GM23338 (cell line): Measurements from ENCODE around the gene C1orf56. TPM values are rescaled to one million over a fixed set of nuclear protein-coding genes. Genes with fewer than 3 reads are reported as not detected.
A peak's percentile ranks its signal among the peaks of the same experiment; 100 is the strongest.

Source experiments
- ATAC-seq: fragments of 200-7000 bp; cut with Tn5 transposase; 3 replicates; pipeline ENCODE4 v1.9.1; 2020
- DNase-seq: peaks from one replicate; pipeline ENCODE4 v3.0.0-alpha.2; 2015; ENCODE audit warnings: low spot score
- H2AFZ ChIP-seq: fragments of 200-600 bp; sonication (generic); 2 replicates; pipeline ENCODE4 v1.8.0; 2016; ENCODE audit warnings: antibody characterized with exemption, mild to moderate bottlenecking, moderate library complexity
- H3F3A ChIP-seq: fragments of 200-600 bp; sonication (generic); replicated peaks from 2 replicates; pipeline ENCODE4 v1.8.0; 2017; ENCODE audit warnings: antibody characterized with exemption, mixed run types, low read depth
- H3K27ac ChIP-seq: fragments of 200-600 bp; sonication (generic); 2 replicates; pipeline ENCODE4 v1.6.1; 2016; ENCODE audit warnings: low read depth
- H3K27me3 ChIP-seq: fragments of 200-600 bp; sonication (generic); 2 replicates; pipeline ENCODE4 v1.8.0; 2016; ENCODE audit warnings: mild to moderate bottlenecking, mixed run types, moderate library complexity; ENCODE audit not compliant: insufficient read depth
- H3K36me3 ChIP-seq: fragments of 200-600 bp; sonication (generic); 2 replicates; pipeline ENCODE4 v1.8.0; 2016; ENCODE audit warnings: mild to moderate bottlenecking; ENCODE audit not compliant: insufficient read depth
- H3K4me1 ChIP-seq: fragments of 200-600 bp; sonication (generic); 2 replicates; pipeline ENCODE4 v1.8.0; 2016; ENCODE audit warnings: mild to moderate bottlenecking, moderate library complexity; ENCODE audit not compliant: insufficient read depth
- H3K4me2 ChIP-seq: fragments of 200-600 bp; sonication (generic); 2 replicates; pipeline ENCODE4 v1.7.1; 2017; ENCODE audit warnings: mixed run types
- H3K4me3 ChIP-seq: fragments of 200-600 bp; sonication (generic); 2 replicates; pipeline ENCODE4 v1.6.1; 2016; ENCODE audit warnings: mixed run types
- H3K79me2 ChIP-seq: fragments of 200-600 bp; sonication (generic); replicated peaks from 2 replicates; pipeline ENCODE4 v1.8.0; 2017; ENCODE audit warnings: mild to moderate bottlenecking; ENCODE audit not compliant: insufficient read depth
- H3K9me2 ChIP-seq: fragments of 200-600 bp; sonication (generic); 2 replicates; pipeline ENCODE4 v1.8.0; 2017; ENCODE audit not compliant: insufficient read depth
- H4K20me1 ChIP-seq: fragments of 200-600 bp; sonication (generic); replicated peaks from 2 replicates; pipeline ENCODE4 v1.8.0; 2017; ENCODE audit warnings: mild to moderate bottlenecking; ENCODE audit not compliant: insufficient read depth
- H3K27ac Mint-ChIP-seq: 2 replicates; pipeline ENCODE4 v1.8.0; 2020; ENCODE audit warnings: inconsistent platforms, mild to moderate bottlenecking, moderate library complexity, mixed read lengths
- H3K27me3 Mint-ChIP-seq: 3 replicates; pipeline ENCODE4 v1.8.0; 2022; ENCODE audit warnings: low read depth, mild to moderate bottlenecking, moderate library complexity, mixed read lengths, inconsistent platforms; ENCODE audit not compliant: insufficient read depth, poor library complexity
- H3K36me3 Mint-ChIP-seq: 3 replicates; pipeline ENCODE4 v1.8.0; 2021; ENCODE audit warnings: low read depth, mild to moderate bottlenecking, inconsistent platforms, moderate library complexity, mixed read lengths
- H3K4me1 Mint-ChIP-seq: 3 replicates; pipeline ENCODE4 v1.8.0; 2020; ENCODE audit warnings: mild to moderate bottlenecking, inconsistent platforms, mixed read lengths
- H3K4me3 Mint-ChIP-seq: 3 replicates; pipeline ENCODE4 v1.8.0; 2021; ENCODE audit warnings: moderate library complexity, mild to moderate bottlenecking, inconsistent platforms, mixed read lengths
- H3K9me3 Mint-ChIP-seq: 3 replicates; pipeline ENCODE4 v1.8.0; 2020; ENCODE audit warnings: moderate library complexity, mild to moderate bottlenecking, inconsistent platforms, mixed read lengths
- EZH2 ChIP-seq: fragments of 200-600 bp; sonication (generic); IDR thresholded peaks from one replicate; pipeline ENCODE4 v1.8.0; 2017; ENCODE audit warnings: antibody characterized with exemption, mild to moderate bottlenecking, low read depth; ENCODE audit not compliant: unreplicated experiment
- POLR2AphosphoS5 ChIP-seq: IDR thresholded peaks from 2 replicates; pipeline ENCODE4 v1.6.1; 2016; ENCODE audit warnings: antibody characterized with exemption, low read depth
- STAT1 ChIP-seq: IDR thresholded peaks from one replicate; pipeline ENCODE4 v1.6.1; 2016; ENCODE audit warnings: antibody characterized with exemption; ENCODE audit not compliant: unreplicated experiment
- ZNF331 ChIP-seq: fragments of 250-450 bp; sonication (Bioruptor Pico); IDR thresholded peaks from 2 replicates; pipeline ENCODE4 v1.5.0; 2020; ENCODE audit warnings: low read depth, mild to moderate bottlenecking, moderate library complexity
- polyA plus RNA-seq: library from polyadenylated mRNA; unstranded; fragments of >200 nt; fragmentation: Nextera tagmentation; extraction: Ambion mirVana; gene quantifications from 2 replicates; pipeline ENCODE4 v1.2.1, GENCODE V29; 2016
- total RNA-seq: library from RNA; depleted of rRNA; stranded (reverse); fragments of >200 nt; shearing (Covaris generic); gene quantifications from 2 replicates; pipeline ENCODE4 v1.2.3, GENCODE V29; 2014
- TF ChIP-seq, protein P1 (sequence below): IDR thresholded peaks from 2 replicates; pipeline ENCODE4 v1.6.1; 2016; ENCODE audit warnings: antibody characterized with exemption
- TF ChIP-seq, protein P2 (sequence below), 2 experiments: fragments of 200-600 bp in 1 of 2; sonication (generic) in 1 of 2; conservative IDR thresholded peaks; 2 replicates each; pipeline versions ENCODE4 v1.5.1 to v1.6.1; 2016 to 2017; ENCODE audit warnings: antibody characterized with exemption in 2 of 2, low read depth in 2 of 2, mild to moderate bottlenecking in 2 of 2, moderate library complexity in 1 of 2
- TF ChIP-seq, protein P3 (sequence below): IDR thresholded peaks from one replicate; pipeline ENCODE4 v1.6.1; 2018; ENCODE audit warnings: antibody characterized with exemption; ENCODE audit not compliant: unreplicated experiment
- TF ChIP-seq, protein P4 (sequence below): fragments of 250-450 bp; sonication (Bioruptor Pico); IDR thresholded peaks from 2 replicates; pipeline ENCODE4 v1.5.0; 2020; ENCODE audit warnings: mild to moderate bottlenecking, moderate library complexity

Gene C1orf56
- total and polyA plus RNA-seq, 2 experiments from 2014 or later = 3.9 to 27.8 TPM

DNA sequence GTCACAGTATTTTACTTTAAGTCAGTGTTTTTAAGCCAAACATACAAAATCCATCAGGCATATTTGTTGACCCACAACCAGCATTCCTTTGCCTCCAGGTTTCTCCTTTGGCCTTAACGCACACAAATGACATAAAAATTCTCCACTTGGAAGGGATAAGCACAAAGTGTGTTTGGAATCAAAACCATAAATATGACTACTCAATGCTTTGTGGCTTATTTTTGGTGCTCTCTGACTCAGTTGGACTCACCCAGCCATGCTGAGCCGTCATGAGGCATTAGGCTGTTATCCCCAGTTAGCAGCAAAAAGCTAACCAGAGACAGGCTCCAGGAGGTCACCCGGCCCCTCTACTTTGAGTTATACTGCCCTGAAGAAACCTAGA, 38.4 kb upstream of the C1orf56 start (continued):
- TF ChIP-seq STAT1 (no peak), EZH2 (no peak)
- TF ChIP-seq, protein P1, sequence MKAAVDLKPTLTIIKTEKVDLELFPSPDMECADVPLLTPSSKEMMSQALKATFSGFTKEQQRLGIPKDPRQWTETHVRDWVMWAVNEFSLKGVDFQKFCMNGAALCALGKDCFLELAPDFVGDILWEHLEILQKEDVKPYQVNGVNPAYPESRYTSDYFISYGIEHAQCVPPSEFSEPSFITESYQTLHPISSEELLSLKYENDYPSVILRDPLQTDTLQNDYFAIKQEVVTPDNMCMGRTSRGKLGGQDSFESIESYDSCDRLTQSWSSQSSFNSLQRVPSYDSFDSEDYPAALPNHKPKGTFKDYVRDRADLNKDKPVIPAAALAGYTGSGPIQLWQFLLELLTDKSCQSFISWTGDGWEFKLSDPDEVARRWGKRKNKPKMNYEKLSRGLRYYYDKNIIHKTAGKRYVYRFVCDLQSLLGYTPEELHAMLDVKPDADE = no peak
- TF ChIP-seq, protein P2, sequence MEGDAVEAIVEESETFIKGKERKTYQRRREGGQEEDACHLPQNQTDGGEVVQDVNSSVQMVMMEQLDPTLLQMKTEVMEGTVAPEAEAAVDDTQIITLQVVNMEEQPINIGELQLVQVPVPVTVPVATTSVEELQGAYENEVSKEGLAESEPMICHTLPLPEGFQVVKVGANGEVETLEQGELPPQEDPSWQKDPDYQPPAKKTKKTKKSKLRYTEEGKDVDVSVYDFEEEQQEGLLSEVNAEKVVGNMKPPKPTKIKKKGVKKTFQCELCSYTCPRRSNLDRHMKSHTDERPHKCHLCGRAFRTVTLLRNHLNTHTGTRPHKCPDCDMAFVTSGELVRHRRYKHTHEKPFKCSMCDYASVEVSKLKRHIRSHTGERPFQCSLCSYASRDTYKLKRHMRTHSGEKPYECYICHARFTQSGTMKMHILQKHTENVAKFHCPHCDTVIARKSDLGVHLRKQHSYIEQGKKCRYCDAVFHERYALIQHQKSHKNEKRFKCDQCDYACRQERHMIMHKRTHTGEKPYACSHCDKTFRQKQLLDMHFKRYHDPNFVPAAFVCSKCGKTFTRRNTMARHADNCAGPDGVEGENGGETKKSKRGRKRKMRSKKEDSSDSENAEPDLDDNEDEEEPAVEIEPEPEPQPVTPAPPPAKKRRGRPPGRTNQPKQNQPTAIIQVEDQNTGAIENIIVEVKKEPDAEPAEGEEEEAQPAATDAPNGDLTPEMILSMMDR (conservative IDR thresholded peaks at IDR 0.05; ENCODE audit: low read depth in 2 of 2) = no peak
- TF ChIP-seq, protein P3, sequence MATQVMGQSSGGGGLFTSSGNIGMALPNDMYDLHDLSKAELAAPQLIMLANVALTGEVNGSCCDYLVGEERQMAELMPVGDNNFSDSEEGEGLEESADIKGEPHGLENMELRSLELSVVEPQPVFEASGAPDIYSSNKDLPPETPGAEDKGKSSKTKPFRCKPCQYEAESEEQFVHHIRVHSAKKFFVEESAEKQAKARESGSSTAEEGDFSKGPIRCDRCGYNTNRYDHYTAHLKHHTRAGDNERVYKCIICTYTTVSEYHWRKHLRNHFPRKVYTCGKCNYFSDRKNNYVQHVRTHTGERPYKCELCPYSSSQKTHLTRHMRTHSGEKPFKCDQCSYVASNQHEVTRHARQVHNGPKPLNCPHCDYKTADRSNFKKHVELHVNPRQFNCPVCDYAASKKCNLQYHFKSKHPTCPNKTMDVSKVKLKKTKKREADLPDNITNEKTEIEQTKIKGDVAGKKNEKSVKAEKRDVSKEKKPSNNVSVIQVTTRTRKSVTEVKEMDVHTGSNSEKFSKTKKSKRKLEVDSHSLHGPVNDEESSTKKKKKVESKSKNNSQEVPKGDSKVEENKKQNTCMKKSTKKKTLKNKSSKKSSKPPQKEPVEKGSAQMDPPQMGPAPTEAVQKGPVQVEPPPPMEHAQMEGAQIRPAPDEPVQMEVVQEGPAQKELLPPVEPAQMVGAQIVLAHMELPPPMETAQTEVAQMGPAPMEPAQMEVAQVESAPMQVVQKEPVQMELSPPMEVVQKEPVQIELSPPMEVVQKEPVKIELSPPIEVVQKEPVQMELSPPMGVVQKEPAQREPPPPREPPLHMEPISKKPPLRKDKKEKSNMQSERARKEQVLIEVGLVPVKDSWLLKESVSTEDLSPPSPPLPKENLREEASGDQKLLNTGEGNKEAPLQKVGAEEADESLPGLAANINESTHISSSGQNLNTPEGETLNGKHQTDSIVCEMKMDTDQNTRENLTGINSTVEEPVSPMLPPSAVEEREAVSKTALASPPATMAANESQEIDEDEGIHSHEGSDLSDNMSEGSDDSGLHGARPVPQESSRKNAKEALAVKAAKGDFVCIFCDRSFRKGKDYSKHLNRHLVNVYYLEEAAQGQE = no peak

DNA sequence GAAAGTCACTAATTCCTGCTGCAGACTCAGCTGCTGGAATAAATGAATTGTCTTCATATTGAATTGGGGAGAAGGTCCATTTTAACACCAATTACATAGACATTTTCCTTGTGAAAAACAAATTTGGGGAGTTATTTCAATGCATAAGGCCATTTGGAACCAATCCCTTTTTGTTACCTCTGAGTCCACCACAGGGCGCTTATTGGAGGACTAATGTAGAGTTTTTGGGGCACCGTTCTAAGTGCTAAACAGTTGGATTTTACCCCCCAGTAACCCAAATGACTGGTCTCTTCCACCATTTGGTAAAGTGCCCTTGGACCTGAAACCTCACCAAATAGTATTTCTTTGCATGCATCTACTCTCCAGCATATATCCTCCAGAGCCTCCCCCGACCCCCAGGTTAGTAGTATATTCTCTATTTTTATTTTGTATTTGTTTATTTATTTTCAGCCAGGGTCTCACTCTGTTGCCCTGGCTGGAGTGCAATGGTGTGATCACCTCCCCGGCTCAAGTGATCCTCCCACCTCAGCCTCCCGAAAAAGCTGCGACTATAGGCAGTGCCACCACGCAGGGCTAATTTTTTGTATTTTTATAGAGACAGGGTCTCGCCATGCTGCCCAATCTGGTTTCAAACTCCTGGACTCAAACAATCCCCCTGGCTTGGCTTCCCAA, 37.7 kb upstream of the C1orf56 start:
- no peaks in the 10 kb centered on the region for H3K9me2 ChIP-seq
- Mint-ChIP-seq H3K27me3 (peaks cover 20% of the 10 kb centered on the region), H3K4me3 (peak overlapping the region; percentile 94), H3K9me3 (no peaks in the 10 kb centered on the region), H3K36me3 (no peaks in the 10 kb centered on the region; the same call in 2 of the 3 replicates), H3K4me1 (peaks cover 36% of the 10 kb centered on the region), H3K27ac (no peak overlapping the region)
- peak overlapping the region; percentile 80 for H3K4me2 ChIP-seq
- ATAC-seq = no peak
- no peak overlapping the region for H2AFZ ChIP-seq
- H3K79me2 ChIP-seq = peaks cover 15% of the 10 kb centered on the region
- H3K4me1 ChIP-seq = peaks cover 24% of the 10 kb centered on the region
- H3K27ac ChIP-seq = no peak overlapping the region
- no peaks in the 10 kb centered on the region for H3K36me3 ChIP-seq
- peaks cover 13% of the 10 kb centered on the region; the same call in 1 of the 2 replicates for H3F3A ChIP-seq
- H4K20me1 ChIP-seq = no peaks in the 10 kb centered on the region; the same call in 1 of the 2 replicates
- no peak for DNase-seq
- H3K4me3 ChIP-seq = peak overlapping the region; percentile 84
- H3K27me3 ChIP-seq = no peaks in the 10 kb centered on the region
- TF ChIP-seq ZNF331 (CRISPR knock-in tag) (no peak), POLR2AphosphoS5 (no peak), STAT1 (no peak)
- TF ChIP-seq, protein P4, sequence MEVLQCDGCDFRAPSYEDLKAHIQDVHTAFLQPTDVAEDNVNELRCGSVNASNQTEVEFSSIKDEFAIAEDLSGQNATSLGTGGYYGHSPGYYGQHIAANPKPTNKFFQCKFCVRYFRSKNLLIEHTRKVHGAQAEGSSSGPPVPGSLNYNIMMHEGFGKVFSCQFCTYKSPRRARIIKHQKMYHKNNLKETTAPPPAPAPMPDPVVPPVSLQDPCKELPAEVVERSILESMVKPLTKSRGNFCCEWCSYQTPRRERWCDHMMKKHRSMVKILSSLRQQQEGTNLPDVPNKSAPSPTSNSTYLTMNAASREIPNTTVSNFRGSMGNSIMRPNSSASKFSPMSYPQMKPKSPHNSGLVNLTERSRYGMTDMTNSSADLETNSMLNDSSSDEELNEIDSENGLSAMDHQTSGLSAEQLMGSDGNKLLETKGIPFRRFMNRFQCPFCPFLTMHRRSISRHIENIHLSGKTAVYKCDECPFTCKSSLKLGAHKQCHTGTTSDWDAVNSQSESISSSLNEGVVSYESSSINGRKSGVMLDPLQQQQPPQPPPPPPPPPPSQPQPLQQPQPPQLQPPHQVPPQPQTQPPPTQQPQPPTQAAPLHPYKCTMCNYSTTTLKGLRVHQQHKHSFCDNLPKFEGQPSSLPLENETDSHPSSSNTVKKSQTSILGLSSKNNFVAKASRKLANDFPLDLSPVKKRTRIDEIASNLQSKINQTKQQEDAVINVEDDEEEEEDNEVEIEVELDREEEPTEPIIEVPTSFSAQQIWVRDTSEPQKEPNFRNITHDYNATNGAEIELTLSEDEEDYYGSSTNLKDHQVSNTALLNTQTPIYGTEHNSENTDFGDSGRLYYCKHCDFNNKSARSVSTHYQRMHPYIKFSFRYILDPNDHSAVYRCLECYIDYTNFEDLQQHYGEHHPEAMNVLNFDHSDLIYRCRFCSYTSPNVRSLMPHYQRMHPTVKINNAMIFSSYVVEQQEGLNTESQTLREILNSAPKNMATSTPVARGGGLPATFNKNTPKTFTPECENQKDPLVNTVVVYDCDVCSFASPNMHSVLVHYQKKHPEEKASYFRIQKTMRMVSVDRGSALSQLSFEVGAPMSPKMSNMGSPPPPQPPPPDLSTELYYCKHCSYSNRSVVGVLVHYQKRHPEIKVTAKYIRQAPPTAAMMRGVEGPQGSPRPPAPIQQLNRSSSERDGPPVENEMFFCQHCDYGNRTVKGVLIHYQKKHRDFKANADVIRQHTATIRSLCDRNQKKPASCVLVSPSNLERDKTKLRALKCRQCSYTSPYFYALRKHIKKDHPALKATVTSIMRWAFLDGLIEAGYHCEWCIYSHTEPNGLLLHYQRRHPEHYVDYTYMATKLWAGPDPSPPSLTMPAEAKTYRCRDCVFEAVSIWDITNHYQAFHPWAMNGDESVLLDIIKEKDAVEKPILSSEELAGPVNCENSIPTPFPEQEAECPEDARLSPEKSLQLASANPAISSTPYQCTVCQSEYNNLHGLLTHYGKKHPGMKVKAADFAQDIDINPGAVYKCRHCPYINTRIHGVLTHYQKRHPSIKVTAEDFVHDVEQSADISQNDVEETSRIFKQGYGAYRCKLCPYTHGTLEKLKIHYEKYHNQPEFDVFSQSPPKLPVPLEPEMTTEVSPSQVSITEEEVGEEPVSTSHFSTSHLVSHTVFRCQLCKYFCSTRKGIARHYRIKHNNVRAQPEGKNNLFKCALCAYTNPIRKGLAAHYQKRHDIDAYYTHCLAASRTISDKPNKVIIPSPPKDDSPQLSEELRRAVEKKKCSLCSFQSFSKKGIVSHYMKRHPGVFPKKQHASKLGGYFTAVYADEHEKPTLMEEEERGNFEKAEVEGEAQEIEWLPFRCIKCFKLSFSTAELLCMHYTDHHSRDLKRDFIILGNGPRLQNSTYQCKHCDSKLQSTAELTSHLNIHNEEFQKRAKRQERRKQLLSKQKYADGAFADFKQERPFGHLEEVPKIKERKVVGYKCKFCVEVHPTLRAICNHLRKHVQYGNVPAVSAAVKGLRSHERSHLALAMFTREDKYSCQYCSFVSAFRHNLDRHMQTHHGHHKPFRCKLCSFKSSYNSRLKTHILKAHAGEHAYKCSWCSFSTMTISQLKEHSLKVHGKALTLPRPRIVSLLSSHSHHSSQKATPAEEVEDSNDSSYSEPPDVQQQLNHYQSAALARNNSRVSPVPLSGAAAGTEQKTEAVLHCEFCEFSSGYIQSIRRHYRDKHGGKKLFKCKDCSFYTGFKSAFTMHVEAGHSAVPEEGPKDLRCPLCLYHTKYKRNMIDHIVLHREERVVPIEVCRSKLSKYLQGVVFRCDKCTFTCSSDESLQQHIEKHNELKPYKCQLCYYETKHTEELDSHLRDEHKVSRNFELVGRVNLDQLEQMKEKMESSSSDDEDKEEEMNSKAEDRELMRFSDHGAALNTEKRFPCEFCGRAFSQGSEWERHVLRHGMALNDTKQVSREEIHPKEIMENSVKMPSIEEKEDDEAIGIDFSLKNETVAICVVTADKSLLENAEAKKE = no peak
- TF ChIP-seq, protein P2 (conservative IDR thresholded peaks at IDR 0.05; ENCODE audit: low read depth in 2 of 2) = no peak
